Measurements from ENCODE around the gene MINDY3.

GRCh38 chr10:15841696-15842095, 18.6 kb downstream of the MINDY3 start:
- TF ChIP-seq POLR2A (IDR thresholded peaks at IDR 0.05), result no peak
- no peak for TF ChIP-seq CTCF (IDR thresholded peaks at IDR 0.05)
